Measurements from ENCODE around the gene RALGDS.

Gene RALGDS

DNA sequence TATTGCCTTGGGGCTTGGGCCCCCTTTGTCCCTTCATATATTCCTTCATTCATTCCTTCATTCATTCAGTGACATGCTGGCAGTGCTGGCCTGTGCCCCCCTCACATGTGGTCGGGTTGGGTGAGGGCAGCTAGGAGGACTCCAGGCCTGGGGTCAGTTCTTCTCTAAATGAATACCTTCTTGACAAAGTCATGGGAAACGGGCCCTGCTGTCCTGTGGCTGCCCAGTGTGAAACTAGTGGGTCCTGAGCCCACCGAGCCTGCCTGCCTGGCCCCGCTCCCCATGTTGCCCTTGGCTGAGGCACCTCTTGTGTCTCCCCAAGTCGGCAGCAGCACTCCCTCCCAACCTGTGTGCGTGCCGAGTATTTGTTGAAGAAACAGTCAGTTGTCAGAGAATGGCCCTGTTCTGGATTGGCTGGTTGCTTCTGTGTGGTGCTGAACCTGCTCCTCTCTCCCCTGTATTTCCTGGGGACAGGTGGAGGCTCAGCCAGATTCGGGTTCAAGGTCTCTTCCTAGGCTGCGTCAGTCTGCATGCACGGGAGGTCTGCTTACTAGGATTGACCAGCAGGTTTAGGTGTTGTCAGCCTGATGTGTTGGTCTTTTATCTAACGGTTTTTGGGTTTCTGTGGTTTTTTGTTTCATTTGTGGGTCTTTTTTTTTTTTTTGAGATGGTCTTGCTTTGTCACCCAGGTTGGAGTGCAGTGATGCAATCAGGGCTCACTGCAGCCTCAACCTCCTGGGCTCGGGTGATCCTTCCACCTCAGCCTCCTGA, 62.3 kb downstream of the RALGDS start:
- TF ChIP-seq, protein P1, sequence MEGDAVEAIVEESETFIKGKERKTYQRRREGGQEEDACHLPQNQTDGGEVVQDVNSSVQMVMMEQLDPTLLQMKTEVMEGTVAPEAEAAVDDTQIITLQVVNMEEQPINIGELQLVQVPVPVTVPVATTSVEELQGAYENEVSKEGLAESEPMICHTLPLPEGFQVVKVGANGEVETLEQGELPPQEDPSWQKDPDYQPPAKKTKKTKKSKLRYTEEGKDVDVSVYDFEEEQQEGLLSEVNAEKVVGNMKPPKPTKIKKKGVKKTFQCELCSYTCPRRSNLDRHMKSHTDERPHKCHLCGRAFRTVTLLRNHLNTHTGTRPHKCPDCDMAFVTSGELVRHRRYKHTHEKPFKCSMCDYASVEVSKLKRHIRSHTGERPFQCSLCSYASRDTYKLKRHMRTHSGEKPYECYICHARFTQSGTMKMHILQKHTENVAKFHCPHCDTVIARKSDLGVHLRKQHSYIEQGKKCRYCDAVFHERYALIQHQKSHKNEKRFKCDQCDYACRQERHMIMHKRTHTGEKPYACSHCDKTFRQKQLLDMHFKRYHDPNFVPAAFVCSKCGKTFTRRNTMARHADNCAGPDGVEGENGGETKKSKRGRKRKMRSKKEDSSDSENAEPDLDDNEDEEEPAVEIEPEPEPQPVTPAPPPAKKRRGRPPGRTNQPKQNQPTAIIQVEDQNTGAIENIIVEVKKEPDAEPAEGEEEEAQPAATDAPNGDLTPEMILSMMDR (IDR thresholded peaks at IDR 0.05; ENCODE audit: insufficient read depth, low read depth, low read length, missing control alignments): no peak
- H3K4me3 ChIP-seq (ENCODE audit: low read depth, low read length): no peak overlapping the region
- peak; percentile 52 for DNase-seq (ENCODE audit: low read depth)

DNA sequence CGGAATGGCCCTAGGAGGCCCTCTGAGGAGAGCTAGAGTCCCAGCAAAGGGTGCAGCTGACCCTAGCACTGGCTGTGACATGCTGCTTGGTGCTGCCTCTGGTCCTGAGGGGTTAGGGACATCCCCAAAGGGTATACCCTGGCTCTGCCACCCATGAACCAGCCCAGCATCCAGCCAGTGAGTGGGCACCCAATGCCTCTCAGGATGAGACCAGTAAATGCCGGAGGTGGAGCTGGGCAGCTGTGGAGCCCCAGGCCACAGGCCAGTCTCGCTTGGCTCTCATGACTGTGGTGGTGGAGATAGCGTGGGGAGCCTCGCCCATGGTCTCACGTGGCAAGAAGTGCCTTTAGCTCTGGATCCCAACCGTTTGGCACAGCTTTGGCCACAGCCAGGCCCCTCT, 63.0 kb downstream of the RALGDS start:
- no peak overlapping the region for H3K4me3 ChIP-seq (ENCODE audit: low read depth, low read length)
- no peak for DNase-seq (ENCODE audit: low read depth)
- TF ChIP-seq, protein P1 (IDR thresholded peaks at IDR 0.05; ENCODE audit: insufficient read depth, low read depth, low read length, missing control alignments): no peak

DNA sequence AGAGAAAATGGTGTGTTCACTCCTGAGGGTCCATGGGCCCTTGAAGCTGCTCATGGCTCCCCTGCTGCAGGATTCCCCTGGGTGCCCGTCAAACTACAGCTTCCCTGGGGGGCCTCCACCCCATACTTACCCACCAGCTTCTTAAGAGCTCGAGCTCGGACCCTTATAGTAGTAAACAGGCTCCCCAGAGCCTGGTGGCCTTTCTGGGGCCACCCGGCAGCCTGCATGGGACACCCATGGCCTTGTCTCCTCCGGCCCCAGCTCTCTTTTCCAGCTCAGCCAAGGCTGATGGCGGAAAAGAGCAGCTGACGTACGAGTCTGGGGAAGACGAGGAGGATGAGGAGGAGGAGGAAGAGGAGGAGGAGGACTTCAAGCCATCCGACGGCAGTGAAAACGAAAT, 63.5 kb downstream of the RALGDS start:
- H3K4me3 ChIP-seq (ENCODE audit: low read depth, low read length): no peak overlapping the region
- TF ChIP-seq, protein P1 (IDR thresholded peaks at IDR 0.05; ENCODE audit: insufficient read depth, low read depth, low read length, missing control alignments): no peak
- DNase-seq (ENCODE audit: low read depth): no peak

DNA sequence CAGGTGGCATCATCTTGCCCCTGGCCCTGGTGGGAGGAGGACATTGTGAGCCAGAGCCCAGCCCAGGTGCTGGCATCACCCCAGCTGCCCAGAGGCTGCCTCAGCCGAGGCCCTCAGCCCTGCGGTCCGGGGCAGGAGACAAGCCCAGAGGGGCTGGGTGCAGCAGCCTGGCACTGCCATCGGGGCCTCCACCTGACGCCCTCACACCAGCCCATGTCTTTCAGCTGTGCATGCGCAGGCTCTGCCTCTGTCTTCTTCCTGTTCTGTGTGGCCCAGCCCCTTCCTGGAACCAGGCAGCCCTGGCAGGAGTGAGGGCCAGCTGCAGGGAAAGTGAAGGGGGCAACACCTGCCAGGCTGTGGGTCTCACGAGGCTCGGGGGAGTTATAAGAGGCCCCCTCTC, 64.0 kb downstream of the RALGDS start:
- DNase-seq (ENCODE audit: low read depth): no peak
- TF ChIP-seq, protein P1 (IDR thresholded peaks at IDR 0.05; ENCODE audit: insufficient read depth, low read depth, low read length, missing control alignments): no peak

DNA sequence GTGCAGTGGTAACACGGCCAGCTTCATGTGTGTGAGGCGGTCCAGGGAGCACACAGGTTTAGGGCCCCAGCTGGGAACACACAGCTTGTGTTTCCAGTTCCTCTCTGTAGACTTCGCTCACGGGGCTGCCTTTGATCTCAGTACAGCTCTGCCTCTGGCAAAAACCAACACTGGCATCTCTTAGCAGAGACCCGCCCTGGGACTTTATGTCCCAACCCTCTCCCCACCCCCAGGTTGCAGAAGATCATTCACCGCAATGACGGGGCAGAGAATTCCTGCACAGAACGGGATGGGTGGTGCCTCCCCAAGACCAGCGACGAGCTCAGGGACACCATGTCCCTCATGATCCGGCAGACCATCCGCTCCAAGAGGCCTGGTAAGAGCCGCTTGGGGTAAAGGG, 64.5 kb downstream of the RALGDS start:
- H3K4me3 ChIP-seq (ENCODE audit: low read depth, low read length): no peak overlapping the region
- DNase-seq (ENCODE audit: low read depth): no peak
- TF ChIP-seq, protein P1 (IDR thresholded peaks at IDR 0.05; ENCODE audit: insufficient read depth, low read depth, low read length, missing control alignments): no peak

More for the DNA sequence above, 64.0 kb downstream of the RALGDS start:
- H3K4me3 ChIP-seq (ENCODE audit: low read depth, low read length): no peak overlapping the region

DNA sequence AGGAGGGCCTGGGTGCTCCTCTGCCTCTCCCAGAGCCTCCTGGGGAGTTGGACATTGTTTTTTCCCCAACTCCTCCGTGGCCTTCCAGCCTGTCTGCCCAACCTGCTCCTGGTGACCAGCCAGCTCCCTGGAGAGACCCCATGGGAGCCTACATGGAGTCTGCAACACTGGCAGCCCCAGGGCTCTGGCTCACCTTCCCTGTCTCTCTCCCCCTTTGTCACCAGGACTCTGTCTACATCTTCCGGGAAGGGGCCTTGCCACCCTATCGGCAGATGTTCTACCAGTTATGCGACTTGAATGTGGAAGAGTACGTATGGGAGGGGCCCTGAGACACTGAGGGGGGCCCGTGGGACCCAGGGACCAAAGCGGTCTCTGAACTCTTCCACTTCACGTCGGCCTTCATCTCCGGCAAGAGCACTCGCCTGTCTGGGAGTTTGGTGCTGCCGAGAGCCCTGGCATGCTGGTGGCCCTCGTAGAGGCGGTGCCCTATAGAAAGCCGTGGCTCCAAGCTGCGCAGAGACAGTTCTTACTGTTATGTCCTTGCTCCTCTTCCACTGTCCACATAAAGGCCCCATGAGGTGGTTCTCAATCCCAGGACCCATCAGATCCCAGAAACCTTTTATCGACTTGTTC, 65.1 kb downstream of the RALGDS start:
- DNase-seq (ENCODE audit: low read depth): no peak
- TF ChIP-seq, protein P1 (IDR thresholded peaks at IDR 0.05; ENCODE audit: insufficient read depth, low read depth, low read length, missing control alignments): no peak
- H3K4me3 ChIP-seq (ENCODE audit: low read depth, low read length): no peak overlapping the region
